HCT116 (cell line): ENCODE results near the gene POU1F1. TPM values are rescaled to one million over a fixed set of nuclear protein-coding genes. Genes with fewer than 3 reads are reported as not detected.

Source experiments
- ATAC-seq: fragments of 200-7000 bp; cut with Tn5 transposase; 2 replicates; pipeline ENCODE4 v1.9.1; 2020; ENCODE audit warnings: mild to moderate bottlenecking, moderate library complexity
- BruUV-seq: library from RNA; stranded (reverse); fragments of 400-500 nt; replicated peaks from 2 replicates; lab custom pipeline; 2021; lab: Mats Ljungman, UMichigan
- CTCF ChIA-PET: fragments of 300-600 bp; sonication (Branson Sonifier 250); formaldehyde crosslinking; loops from one replicate; lab custom pipeline; 2021; ENCODE audit warnings: antibody characterized with exemption; lab: Charles Lee
- POLR2A ChIA-PET: fragments of 300-600, 350-600 bp; sonication (Branson Sonifier 250); formaldehyde crosslinking; loops from one replicate; lab custom pipeline; 2021; ENCODE audit warnings: antibody characterized with exemption; lab: Charles Lee
- RAD21 ChIA-PET, 2 experiments: fragments of 300-600 bp; sonication (Branson Sonifier 250); formaldehyde crosslinking; loops; one replicate each; lab custom pipeline; 2023; ENCODE audit warnings: low total read pairs in 2 of 2; ENCODE audit not compliant: uncharacterized antibody in 2 of 2, unreplicated experiment in 2 of 2, low non-redundant PET in 1 of 2; lab: Charles Lee
- DNase-seq: peaks from one replicate; pipeline ENCODE4 v3.0.0-alpha.2; 2010; ENCODE audit warnings: low read depth, low spot score
- H2AFZ ChIP-seq: fragments of 200-600 bp; shearing (Covaris generic), sonication (generic); 2 replicates; pipeline ENCODE4 v1.6.1; 2017; ENCODE audit warnings: low read depth, mixed run types, mixed read lengths, antibody characterized with exemption, low read length; ENCODE audit not compliant: poor library complexity, severe bottlenecking
- H3K27ac ChIP-seq: 2 replicates; pipeline ENCODE4 v1.5.1; 2012; ENCODE audit warnings: low read depth, low read length
- H3K27me3 ChIP-seq: fragments of 200-600 bp; sonication (generic); 2 replicates; pipeline ENCODE4 v1.6.1; 2016; ENCODE audit warnings: mixed run types, low read length, mixed read lengths; ENCODE audit not compliant: insufficient read depth
- H3K36me3 ChIP-seq, 2 experiments: fragments of 200-500 bp in 1 of 2; fragments of 200-600 bp in 1 of 2; sonication (Bioruptor generic) in 1 of 2; sonication (generic) in 1 of 2; 2 replicates each; pipeline versions ENCODE4 v1.5.1 to v1.6.1; 2014 to 2016; ENCODE audit warnings: low read length in 2 of 2, inconsistent platforms in 1 of 2, mixed read lengths in 1 of 2, mixed run types in 1 of 2; ENCODE audit not compliant: insufficient read depth in 2 of 2, control insufficient read depth in 1 of 2
- H3K4me1 ChIP-seq, 2 experiments: fragments of 200-600 bp in 1 of 2; sonication (generic) in 1 of 2; 2 replicates each; pipeline versions ENCODE4 v1.5.1 to v1.6.1; 2012 to 2017; ENCODE audit warnings: low read length in 2 of 2, inconsistent platforms in 1 of 2, mild to moderate bottlenecking in 1 of 2, mixed read lengths in 1 of 2, mixed run types in 1 of 2, moderate library complexity in 1 of 2; ENCODE audit not compliant: insufficient read depth in 2 of 2, control insufficient read depth in 1 of 2
- H3K4me2 ChIP-seq: fragments of 200-600 bp; sonication (generic); 2 replicates; pipeline ENCODE4 v1.6.1; 2017; ENCODE audit warnings: mixed run types, low read length, mixed read lengths
- H3K4me3 ChIP-seq, 2 experiments: fragments of 200-600 bp in 1 of 2; sonication (generic) in 1 of 2; replicated peaks in 1 of 2; 2 replicates each; pipeline ENCODE4 v1.5.1; 2011 to 2016; ENCODE audit warnings: low read length in 2 of 2, control low read depth in 1 of 2, low read depth in 1 of 2, mild to moderate bottlenecking in 1 of 2, mixed read lengths in 1 of 2, mixed run types in 1 of 2
- H3K79me2 ChIP-seq: fragments of 200-600 bp; sonication (generic); 2 replicates; pipeline ENCODE4 v1.6.1; 2017; ENCODE audit warnings: mild to moderate bottlenecking, mixed run types, low read length, moderate library complexity, mixed read lengths; ENCODE audit not compliant: insufficient read depth
- H3K9ac ChIP-seq: fragments of 200-600 bp; sonication (generic); 2 replicates; pipeline ENCODE4 v1.6.1; 2016; ENCODE audit warnings: low read length, mixed read lengths
- H3K9me2 ChIP-seq: fragments of 200-600 bp; sonication (generic), shearing (Covaris generic); 2 replicates; pipeline ENCODE4 v1.6.1; 2017; ENCODE audit warnings: mixed run types, mild to moderate bottlenecking, moderate library complexity; ENCODE audit not compliant: insufficient read depth
- H3K9me3 ChIP-seq, 2 experiments: fragments of 200-500 bp in 1 of 2; fragments of 200-600 bp in 1 of 2; sonication (Bioruptor generic) in 1 of 2; sonication (generic) in 1 of 2; 2 replicates each; pipeline ENCODE4 v1.6.1; 2014 to 2017; ENCODE audit warnings: low read length in 2 of 2, mixed read lengths in 2 of 2, inconsistent platforms in 1 of 2, low read depth in 1 of 2, mild to moderate bottlenecking in 1 of 2, mixed run types in 1 of 2, moderate library complexity in 1 of 2; ENCODE audit not compliant: control insufficient read depth in 1 of 2, insufficient read depth in 1 of 2
- H4K20me1 ChIP-seq: fragments of 200-600 bp; sonication (generic), shearing (Covaris generic); 2 replicates; pipeline ENCODE4 v1.6.1; 2017; ENCODE audit warnings: mixed run types, mild to moderate bottlenecking, moderate library complexity; ENCODE audit not compliant: insufficient read depth
- CTCF ChIP-seq, 3 experiments: fragments of 200-600 bp in 1 of 3; sonication (generic) in 1 of 3; IDR thresholded peaks in 2 of 3; conservative IDR thresholded peaks in 1 of 3; 2 replicates each; pipeline ENCODE4 v1.5.1; 2012 to 2017; ENCODE audit warnings: low read depth in 2 of 3, low read length in 2 of 3, antibody characterized with exemption in 1 of 3, borderline replicate concordance in 1 of 3, control low read depth in 1 of 3, mild to moderate bottlenecking in 1 of 3, mixed read lengths in 1 of 3, mixed run types in 1 of 3, moderate library complexity in 1 of 3; ENCODE audit not compliant: insufficient read depth in 1 of 3
- EGR1 ChIP-seq: IDR thresholded peaks from 2 replicates; pipeline ENCODE4 v1.6.1; 2012; ENCODE audit warnings: low read depth
- ELF1 ChIP-seq: IDR thresholded peaks from 2 replicates; pipeline ENCODE4 v1.6.1; 2012; ENCODE audit warnings: low read depth, borderline replicate concordance
- EZH2 ChIP-seq: fragments of 200-600 bp; sonication (generic); IDR thresholded peaks from 2 replicates; pipeline ENCODE4 v1.6.1; 2017; ENCODE audit warnings: antibody characterized with exemption, mixed run types
- EZH2phosphoT487 ChIP-seq: fragments of 200-600 bp; IDR thresholded peaks from 2 replicates; pipeline ENCODE4 v1.6.1; 2018; ENCODE audit warnings: antibody characterized with exemption, borderline replicate concordance
- FOSL1 ChIP-seq: IDR thresholded peaks from 2 replicates; pipeline ENCODE4 v1.6.1; 2012; ENCODE audit warnings: low read depth
- JUND ChIP-seq: IDR thresholded peaks from 2 replicates; pipeline ENCODE4 v1.6.1; 2012
- POLR2A ChIP-seq: IDR thresholded peaks from 2 replicates; pipeline ENCODE4 v1.7.0; 2011; ENCODE audit warnings: borderline replicate concordance; ENCODE audit not compliant: insufficient read depth, insufficient read length; ENCODE audit errors: extremely low read depth
- POLR2AphosphoS5 ChIP-seq: IDR thresholded peaks from 2 replicates; pipeline ENCODE4 v1.6.1; 2011; ENCODE audit warnings: mild to moderate bottlenecking, low read depth, low read length, moderate library complexity
- RAD21 ChIP-seq: IDR thresholded peaks from 2 replicates; pipeline ENCODE4 v1.6.1; 2012; ENCODE audit warnings: low read depth, mild to moderate bottlenecking
- REST ChIP-seq: IDR thresholded peaks from 2 replicates; pipeline ENCODE4 v1.6.1; 2012; ENCODE audit warnings: low read depth
- SIN3A ChIP-seq: IDR thresholded peaks from 2 replicates; pipeline ENCODE4 v1.6.1; 2012; ENCODE audit warnings: low read depth
- SP1 ChIP-seq: IDR thresholded peaks from 2 replicates; pipeline ENCODE4 v1.6.1; 2012; ENCODE audit warnings: low read depth
- SRF ChIP-seq: IDR thresholded peaks from 2 replicates; pipeline ENCODE4 v1.6.1; 2012; ENCODE audit warnings: low read depth
- YY1 ChIP-seq: IDR thresholded peaks from 2 replicates; pipeline ENCODE4 v1.6.1; 2011; ENCODE audit warnings: low read length, low read depth, moderate library complexity, mild to moderate bottlenecking; ENCODE audit not compliant: insufficient replicate concordance; ENCODE audit errors: extremely low read depth
- ZFX ChIP-seq: fragments of 450-650 bp; IDR thresholded peaks from 2 replicates; pipeline ENCODE4 v1.6.1; 2017
- ZNF274 ChIP-seq: fragments of 200-500 bp; sonication (Bioruptor generic); IDR thresholded peaks from 2 replicates; pipeline ENCODE4 v1.6.1; 2014; ENCODE audit warnings: mild to moderate bottlenecking, low read depth, low read length, inconsistent platforms
- intact Hi-C: fragments of 100-400 bp; cut with micrococcal nuclease; formaldehyde crosslinking; loops from 2 replicates; pipeline ENCODE4 v1.10.0; 2022
- total RNA-seq: library from RNA; stranded (reverse); gene quantifications from one replicate; pipeline ENCODE4 v1.2.1, GENCODE V29; 2021; ENCODE audit not compliant: unreplicated experiment
- TF ChIP-seq, protein P1 (sequence below): IDR thresholded peaks from 2 replicates; pipeline ENCODE4 v1.6.1; 2012
- TF ChIP-seq, protein P2 (sequence below): IDR thresholded peaks from 2 replicates; pipeline ENCODE4 v1.6.1; 2012

Gene POU1F1
- total RNA-seq, 1 experiment from 2014 or later: not detected

DNA sequence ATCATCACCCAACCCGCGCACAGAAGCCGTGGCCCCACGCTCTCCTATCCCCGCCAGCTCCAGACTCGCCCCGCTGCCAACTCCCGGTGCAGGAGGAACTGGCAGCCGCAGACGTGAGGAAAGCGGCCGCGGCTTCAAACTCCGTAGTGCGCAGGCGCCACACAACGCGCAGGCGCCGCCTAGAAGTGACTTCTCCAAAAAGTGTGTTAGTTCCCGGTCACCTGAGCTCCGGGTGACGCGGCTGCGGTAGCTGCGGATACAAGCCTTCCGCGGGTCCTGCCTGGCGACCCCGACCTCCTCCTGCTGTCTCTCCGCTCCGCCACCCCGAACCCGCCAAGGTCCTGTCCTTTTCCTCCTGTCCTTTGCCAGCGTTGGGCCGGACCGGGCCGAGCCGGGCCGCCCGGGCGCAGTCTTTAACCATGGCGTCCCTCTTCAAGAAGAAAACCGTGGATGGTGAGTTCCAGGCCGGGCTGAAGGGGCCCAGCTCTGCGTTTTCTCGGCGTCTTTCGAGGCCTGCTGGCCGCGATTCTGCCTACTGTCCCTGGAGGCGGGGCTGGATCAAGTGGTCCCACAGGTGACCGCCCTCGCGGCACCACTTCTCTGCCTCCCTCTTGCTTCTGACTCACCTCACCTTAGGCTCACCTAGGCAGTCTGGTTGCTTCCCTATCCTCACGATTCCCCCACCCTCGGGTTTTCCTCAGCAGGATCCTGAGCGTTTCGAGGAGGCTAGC, 49.1 kb downstream of the POU1F1 start, which contains the start of gene CHMP2B:
Gene CHMP2B (plus strand): TSS at position 206 of the 731 bp plus-strand sequence. CDS start 214 bp downstream, at position 420.
- DNase-seq (peak; percentile 74), ATAC-seq (peak; percentile 87)
- Histone ChIP-seq H3K27ac (peak within 1 kb of the TSS; percentile 89), H3K4me3 (peak within 1 kb of the TSS; percentile 68 to 96), H3K36me3 (no peaks in the 10 kb centered on the region), H3K4me2 (peak within 1 kb of the TSS; percentile 90), H3K4me1 (peaks cover 0 to 18% of the 10 kb centered on the region in 2 experiments; a peak in 2 of 4 replicates), H3K9me3 (no peaks in the 10 kb centered on the region), H3K79me2 (peaks cover 50% of the 10 kb centered on the region), H2AFZ (peak within 1 kb of the TSS; percentile 66), H3K27me3 (no peaks in the 10 kb centered on the region), H4K20me1 (no peaks in the 10 kb centered on the region), H3K9me2 (no peaks in the 10 kb centered on the region), H3K9ac (peak within 1 kb of the TSS; percentile 96)
- intact Hi-C loops: no loop called here
- ChIA-PET POLR2A (interaction anchor here (1.1 kb wide), 1 partner anchor 32 kb away, joined by 5 read pairs; no protein-coding TSS in a partner anchor), CTCF (interaction anchor here (1.0 kb wide), 2 partner anchors 32 to 778 kb away, joined by 3 read pairs; no protein-coding TSS in a partner anchor), RAD21 (no interaction called here)
- TF ChIP-seq EGR1 (no peak), SIN3A (no peak), POLR2A (peak; percentile 78), YY1 (peak; percentile 4), ELF1 (no peak), EZH2phosphoT487 (no peak), FOSL1 (peak; percentile 30; the same call in 1 of the 2 replicates), SRF (no peak), EZH2 (no peak), ZNF274 (no peak), JUND (no peak), POLR2AphosphoS5 (peak; percentile 88), SP1 (no peak), RAD21 (no peak), CTCF (IDR thresholded peaks at IDR 0.05 in 2 of 3, conservative IDR thresholded peaks at IDR 0.05 in 1 of 3; ENCODE audit: borderline replicate concordance in 1 of 3, insufficient read depth in 1 of 3, low read depth in 2 of 3, low read length in 2 of 3) (no peak), REST (no peak), ZFX (peak; percentile 71; the same call in 1 of the 2 replicates)
- TF ChIP-seq, protein P1, sequence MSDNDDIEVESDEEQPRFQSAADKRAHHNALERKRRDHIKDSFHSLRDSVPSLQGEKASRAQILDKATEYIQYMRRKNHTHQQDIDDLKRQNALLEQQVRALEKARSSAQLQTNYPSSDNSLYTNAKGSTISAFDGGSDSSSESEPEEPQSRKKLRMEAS: 0 out of 2 replicates have a peak, but pooled peaks have one; percentile 26
- TF ChIP-seq, protein P2, sequence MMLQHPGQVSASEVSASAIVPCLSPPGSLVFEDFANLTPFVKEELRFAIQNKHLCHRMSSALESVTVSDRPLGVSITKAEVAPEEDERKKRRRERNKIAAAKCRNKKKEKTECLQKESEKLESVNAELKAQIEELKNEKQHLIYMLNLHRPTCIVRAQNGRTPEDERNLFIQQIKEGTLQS: no peak
- no TSS peak for BruUV-seq
